SU-DHL-6 (cell line): ENCODE results near the gene MOCOS.

Experiments used
- H2AFZ ChIP-seq: fragments of 200-600 bp; sonication (generic); 2 replicates; pipeline ENCODE4 v1.6.1; 2014; ENCODE audit warnings: low read depth, mild to moderate bottlenecking, moderate library complexity, mixed read lengths, antibody characterized with exemption, low read length; ENCODE audit not compliant: severe bottlenecking
- H3F3A ChIP-seq: fragments of 200-600 bp; shearing (Covaris generic); 2 replicates; pipeline ENCODE4 v1.6.0; 2016; ENCODE audit warnings: antibody characterized with exemption, mild to moderate bottlenecking; ENCODE audit not compliant: insufficient read depth
- H3K27ac ChIP-seq: fragments of 200-600 bp; sonication (generic); 2 replicates; pipeline ENCODE4 v1.5.1; 2016; ENCODE audit warnings: low read depth, mild to moderate bottlenecking, low read length, moderate library complexity, mixed read lengths
- H3K27me3 ChIP-seq: fragments of 200-600 bp; sonication (generic), shearing (Covaris generic); 2 replicates; pipeline ENCODE4 v1.6.0; 2014; ENCODE audit warnings: mild to moderate bottlenecking, low read length
- H3K36me3 ChIP-seq: fragments of 200-600 bp; sonication (generic); 2 replicates; pipeline ENCODE4 v1.6.1; 2014; ENCODE audit warnings: mild to moderate bottlenecking, low read length, mixed read lengths
- H3K4me2 ChIP-seq: fragments of 300-600, 200-600 bp; shearing (Covaris generic), sonication (generic); 2 replicates; pipeline ENCODE4 v1.6.0; 2014; ENCODE audit warnings: low read length, low read depth, mild to moderate bottlenecking; ENCODE audit not compliant: poor library complexity, severe bottlenecking
- H3K4me3 ChIP-seq: fragments of 200-600 bp; sonication (generic); 2 replicates; pipeline ENCODE4 v1.5.1; 2014; ENCODE audit warnings: antibody characterized with exemption, low read length, mild to moderate bottlenecking, mixed read lengths; ENCODE audit not compliant: insufficient read depth, poor library complexity, severe bottlenecking
- H3K79me2 ChIP-seq: fragments of 200-600 bp; sonication (generic); 2 replicates; pipeline ENCODE4 v1.6.1; 2014; ENCODE audit warnings: mild to moderate bottlenecking, low read length, moderate library complexity; ENCODE audit not compliant: insufficient read depth
- H3K9ac ChIP-seq: fragments of 200-600 bp; sonication (generic); 2 replicates; pipeline ENCODE4 v1.7.0; 2014; ENCODE audit warnings: mild to moderate bottlenecking, low read length
- H3K9me2 ChIP-seq: fragments of 200-600 bp; sonication (generic); replicated peaks from 2 replicates; pipeline ENCODE4 v1.6.1; 2014; ENCODE audit warnings: low read length; ENCODE audit not compliant: insufficient read depth
- H3K9me3 ChIP-seq: fragments of 200-600 bp; sonication (generic); 2 replicates; pipeline ENCODE4 v1.6.1; 2014; ENCODE audit warnings: low read length, mixed read lengths; ENCODE audit not compliant: insufficient read depth
- H4K20me1 ChIP-seq: fragments of 200-600 bp; sonication (generic); 2 replicates; pipeline ENCODE4 v1.6.1; 2014; ENCODE audit warnings: low read depth, mild to moderate bottlenecking, antibody characterized with exemption, low read length, moderate library complexity, mixed read lengths
- EZH2phosphoT487 ChIP-seq: fragments of 200-600 bp; sonication (generic), shearing (Covaris generic); conservative IDR thresholded peaks from 2 replicates; pipeline ENCODE4 v1.6.1; 2018; ENCODE audit warnings: mild to moderate bottlenecking, antibody characterized with exemption, low read length, moderate library complexity, mixed read lengths
- TF ChIP-seq, protein P1 (sequence below): fragments of 200-600 bp; sonication (generic); IDR thresholded peaks from one replicate; pipeline ENCODE4 v1.5.1; 2017; ENCODE audit warnings: antibody characterized with exemption, mild to moderate bottlenecking, low read length, moderate library complexity; ENCODE audit not compliant: insufficient read depth, poor library complexity, severe bottlenecking

The MOCOS gene

GRCh38 chr18:36183987-36184386 lies 3.3 kb upstream of the MOCOS start:
- Histone ChIP-seq H3K4me2 (no peak overlapping the region), H3K4me3 (no peak overlapping the region), H3K27ac (no peak overlapping the region), H3F3A (peaks cover 9% of the 10 kb centered on the region), H3K9me2 (no peaks in the 10 kb centered on the region), H3K36me3 (no peaks in the 10 kb centered on the region), H3K9ac (no peak overlapping the region), H3K9me3 (no peaks in the 10 kb centered on the region), H4K20me1 (no peaks in the 10 kb centered on the region), H3K27me3 (no peaks in the 10 kb centered on the region), H2AFZ (no peak overlapping the region), H3K79me2 (no peaks in the 10 kb centered on the region)
- TF ChIP-seq, protein P1, sequence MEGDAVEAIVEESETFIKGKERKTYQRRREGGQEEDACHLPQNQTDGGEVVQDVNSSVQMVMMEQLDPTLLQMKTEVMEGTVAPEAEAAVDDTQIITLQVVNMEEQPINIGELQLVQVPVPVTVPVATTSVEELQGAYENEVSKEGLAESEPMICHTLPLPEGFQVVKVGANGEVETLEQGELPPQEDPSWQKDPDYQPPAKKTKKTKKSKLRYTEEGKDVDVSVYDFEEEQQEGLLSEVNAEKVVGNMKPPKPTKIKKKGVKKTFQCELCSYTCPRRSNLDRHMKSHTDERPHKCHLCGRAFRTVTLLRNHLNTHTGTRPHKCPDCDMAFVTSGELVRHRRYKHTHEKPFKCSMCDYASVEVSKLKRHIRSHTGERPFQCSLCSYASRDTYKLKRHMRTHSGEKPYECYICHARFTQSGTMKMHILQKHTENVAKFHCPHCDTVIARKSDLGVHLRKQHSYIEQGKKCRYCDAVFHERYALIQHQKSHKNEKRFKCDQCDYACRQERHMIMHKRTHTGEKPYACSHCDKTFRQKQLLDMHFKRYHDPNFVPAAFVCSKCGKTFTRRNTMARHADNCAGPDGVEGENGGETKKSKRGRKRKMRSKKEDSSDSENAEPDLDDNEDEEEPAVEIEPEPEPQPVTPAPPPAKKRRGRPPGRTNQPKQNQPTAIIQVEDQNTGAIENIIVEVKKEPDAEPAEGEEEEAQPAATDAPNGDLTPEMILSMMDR = no peak

GRCh38 chr18:36185157-36185556 lies 2.1 kb upstream of the MOCOS start:
- Histone ChIP-seq H3K36me3 (no peaks in the 10 kb centered on the region), H2AFZ (no peak overlapping the region), H3K9me3 (no peaks in the 10 kb centered on the region), H3F3A (peaks cover 2% of the 10 kb centered on the region), H3K9ac (no peak overlapping the region), H3K27me3 (no peaks in the 10 kb centered on the region), H3K9me2 (no peaks in the 10 kb centered on the region), H3K79me2 (no peaks in the 10 kb centered on the region), H3K4me3 (no peak overlapping the region), H3K27ac (no peak overlapping the region), H4K20me1 (no peaks in the 10 kb centered on the region), H3K4me2 (no peak overlapping the region)
- TF ChIP-seq, protein P1 = no peak
- no peak for TF ChIP-seq EZH2phosphoT487

GRCh38 chr18:36185901-36186460 lies 1.3 kb upstream of the MOCOS start:
- Histone ChIP-seq H3K4me2 (no peak overlapping the region), H3K79me2 (no peaks in the 10 kb centered on the region), H3K4me3 (no peak overlapping the region), H3K36me3 (no peaks in the 10 kb centered on the region), H4K20me1 (no peaks in the 10 kb centered on the region), H3K9ac (no peak overlapping the region), H3K27ac (no peak overlapping the region), H3K9me3 (no peaks in the 10 kb centered on the region), H3K9me2 (no peaks in the 10 kb centered on the region), H3F3A (no peaks in the 10 kb centered on the region), H3K27me3 (no peaks in the 10 kb centered on the region), H2AFZ (no peak overlapping the region)
- TF ChIP-seq, protein P1 = no peak
- no peak for TF ChIP-seq EZH2phosphoT487
